ENCODE measurements around the gene SLC44A4. TPM values are rescaled to one million over a fixed set of nuclear protein-coding genes. Genes with fewer than 3 reads are reported as not detected.
A peak's percentile ranks its signal among the peaks of the same experiment; 100 is the strongest.

The SLC44A4 gene
- total and polyA plus RNA-seq, 9 of the 15 experiments (the other 6 are each of a cell fraction or from before 2014, with no cell fraction given): 7.9 to 18.6 (median 11.2) TPM

DNA sequence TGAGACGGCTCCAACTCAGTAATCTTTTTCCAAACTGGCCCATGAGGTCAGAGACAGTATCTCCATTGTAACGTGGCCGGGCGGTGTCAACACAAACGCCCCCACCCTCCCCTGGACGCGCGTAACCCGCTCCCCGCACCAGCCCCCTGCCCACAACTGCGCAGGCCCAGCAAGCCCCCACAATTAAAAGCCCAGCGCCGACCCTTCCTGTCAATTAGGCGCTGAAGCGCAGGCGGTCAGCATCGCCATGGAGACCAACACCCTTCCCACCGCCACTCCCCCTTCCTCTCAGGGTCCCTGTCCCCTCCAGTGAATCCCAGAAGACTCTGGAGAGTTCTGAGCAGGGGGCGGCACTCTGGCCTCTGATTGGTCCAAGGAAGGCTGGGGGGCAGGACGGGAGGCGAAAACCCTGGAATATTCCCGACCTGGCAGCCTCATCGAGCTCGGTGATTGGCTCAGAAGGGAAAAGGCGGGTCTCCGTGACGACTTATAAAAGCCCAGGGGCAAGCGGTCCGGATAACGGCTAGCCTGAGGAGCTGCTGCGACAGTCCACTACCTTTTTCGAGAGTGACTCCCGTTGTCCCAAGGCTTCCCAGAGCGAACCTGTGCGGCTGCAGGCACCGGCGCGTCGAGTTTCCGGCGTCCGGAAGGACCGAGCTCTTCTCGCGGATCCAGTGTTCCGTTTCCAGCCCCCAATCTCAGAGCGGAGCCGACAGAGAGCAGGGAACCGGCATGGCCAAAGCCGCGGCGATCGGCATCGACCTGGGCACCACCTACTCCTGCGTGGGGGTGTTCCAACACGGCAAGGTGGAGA is 63.6 kb downstream of the SLC44A4 start, which contains the start of the genes HSPA1A and HSPA1L (continued):
- TF ChIP-seq, protein P1, sequence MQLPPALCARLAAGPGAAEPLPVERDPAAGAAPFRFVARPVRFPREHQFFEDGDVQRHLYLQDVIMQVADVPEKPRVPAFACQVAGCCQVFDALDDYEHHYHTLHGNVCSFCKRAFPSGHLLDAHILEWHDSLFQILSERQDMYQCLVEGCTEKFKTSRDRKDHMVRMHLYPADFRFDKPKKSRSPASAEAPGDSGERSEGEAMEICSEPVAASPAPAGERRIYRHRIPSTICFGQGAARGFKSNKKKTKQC (CRISPR knock-in tag; IDR thresholded peaks at IDR 0.05): peak; percentile 91
- TF ChIP-seq TEAD1 (CRISPR knock-in tag; IDR thresholded peaks at IDR 0.05) (peak; percentile 59 to 91; a peak in 3 of 4 replicates), ESRRB (CRISPR knock-in tag; IDR thresholded peaks at IDR 0.05; ENCODE audit: borderline replicate concordance) (no peak), TSC22D4 (tag; IDR thresholded peaks at IDR 0.05) (no peak), ATF1 (CRISPR knock-in tag; IDR thresholded peaks at IDR 0.05) (no peak), ATF1 (tag; IDR thresholded peaks at IDR 0.05) (peak; percentile 74), PTTG1 (tag; IDR thresholded peaks at IDR 0.05; ENCODE audit: low read depth) (no peak), BCOR (IDR thresholded peaks at IDR 0.05) (peak; percentile 85), ZBTB17 (CRISPR knock-in tag; IDR thresholded peaks at IDR 0.05) (peak; percentile 87), NFRKB (IDR thresholded peaks at IDR 0.05; ENCODE audit: low read depth) (no peak), TBL1XR1 (IDR thresholded peaks at IDR 0.05; ENCODE audit: low read length in 2 of 2) (peak; percentile 49 to 91; a peak in 3 of 4 replicates), MYC (IDR thresholded peaks at IDR 0.05; ENCODE audit: low read depth, low read length) (peak; percentile 58), MYC (CRISPR knock-in tag; IDR thresholded peaks at IDR 0.05; ENCODE audit: borderline replicate concordance, low read depth) (peak; percentile 86; the same call in 1 of the 2 replicates), XRCC3 (IDR thresholded peaks at IDR 0.05) (no peak), ZNF583 (CRISPR knock-in tag; IDR thresholded peaks at IDR 0.05) (peak; percentile 81; the same call in 1 of the 2 replicates), CHD1 (IDR thresholded peaks at IDR 0.05; ENCODE audit: low read length) (peak; percentile 17), HCFC1 (IDR thresholded peaks at IDR 0.05; ENCODE audit: low read depth, low read length) (peak; percentile 54; the same call in 1 of the 2 replicates)
- TF ChIP-seq, protein P2, sequence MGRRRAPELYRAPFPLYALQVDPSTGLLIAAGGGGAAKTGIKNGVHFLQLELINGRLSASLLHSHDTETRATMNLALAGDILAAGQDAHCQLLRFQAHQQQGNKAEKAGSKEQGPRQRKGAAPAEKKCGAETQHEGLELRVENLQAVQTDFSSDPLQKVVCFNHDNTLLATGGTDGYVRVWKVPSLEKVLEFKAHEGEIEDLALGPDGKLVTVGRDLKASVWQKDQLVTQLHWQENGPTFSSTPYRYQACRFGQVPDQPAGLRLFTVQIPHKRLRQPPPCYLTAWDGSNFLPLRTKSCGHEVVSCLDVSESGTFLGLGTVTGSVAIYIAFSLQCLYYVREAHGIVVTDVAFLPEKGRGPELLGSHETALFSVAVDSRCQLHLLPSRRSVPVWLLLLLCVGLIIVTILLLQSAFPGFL (CRISPR knock-in tag; IDR thresholded peaks at IDR 0.05): peak; percentile 81; the same call in 1 of the 2 replicates
- TF ChIP-seq, protein P3, sequence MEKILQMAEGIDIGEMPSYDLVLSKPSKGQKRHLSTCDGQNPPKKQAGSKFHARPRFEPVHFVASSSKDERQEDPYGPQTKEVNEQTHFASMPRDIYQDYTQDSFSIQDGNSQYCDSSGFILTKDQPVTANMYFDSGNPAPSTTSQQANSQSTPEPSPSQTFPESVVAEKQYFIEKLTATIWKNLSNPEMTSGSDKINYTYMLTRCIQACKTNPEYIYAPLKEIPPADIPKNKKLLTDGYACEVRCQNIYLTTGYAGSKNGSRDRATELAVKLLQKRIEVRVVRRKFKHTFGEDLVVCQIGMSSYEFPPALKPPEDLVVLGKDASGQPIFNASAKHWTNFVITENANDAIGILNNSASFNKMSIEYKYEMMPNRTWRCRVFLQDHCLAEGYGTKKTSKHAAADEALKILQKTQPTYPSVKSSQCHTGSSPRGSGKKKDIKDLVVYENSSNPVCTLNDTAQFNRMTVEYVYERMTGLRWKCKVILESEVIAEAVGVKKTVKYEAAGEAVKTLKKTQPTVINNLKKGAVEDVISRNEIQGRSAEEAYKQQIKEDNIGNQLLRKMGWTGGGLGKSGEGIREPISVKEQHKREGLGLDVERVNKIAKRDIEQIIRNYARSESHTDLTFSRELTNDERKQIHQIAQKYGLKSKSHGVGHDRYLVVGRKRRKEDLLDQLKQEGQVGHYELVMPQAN (IDR thresholded peaks at IDR 0.05; ENCODE audit: borderline replicate concordance): peak; percentile 36
- TF ChIP-seq, protein P4, sequence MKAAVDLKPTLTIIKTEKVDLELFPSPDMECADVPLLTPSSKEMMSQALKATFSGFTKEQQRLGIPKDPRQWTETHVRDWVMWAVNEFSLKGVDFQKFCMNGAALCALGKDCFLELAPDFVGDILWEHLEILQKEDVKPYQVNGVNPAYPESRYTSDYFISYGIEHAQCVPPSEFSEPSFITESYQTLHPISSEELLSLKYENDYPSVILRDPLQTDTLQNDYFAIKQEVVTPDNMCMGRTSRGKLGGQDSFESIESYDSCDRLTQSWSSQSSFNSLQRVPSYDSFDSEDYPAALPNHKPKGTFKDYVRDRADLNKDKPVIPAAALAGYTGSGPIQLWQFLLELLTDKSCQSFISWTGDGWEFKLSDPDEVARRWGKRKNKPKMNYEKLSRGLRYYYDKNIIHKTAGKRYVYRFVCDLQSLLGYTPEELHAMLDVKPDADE (conservative IDR thresholded peaks at IDR 0.05; ENCODE audit: control insufficient read depth, low read depth, low read length): peak; percentile 52
- TF ChIP-seq, protein P5, sequence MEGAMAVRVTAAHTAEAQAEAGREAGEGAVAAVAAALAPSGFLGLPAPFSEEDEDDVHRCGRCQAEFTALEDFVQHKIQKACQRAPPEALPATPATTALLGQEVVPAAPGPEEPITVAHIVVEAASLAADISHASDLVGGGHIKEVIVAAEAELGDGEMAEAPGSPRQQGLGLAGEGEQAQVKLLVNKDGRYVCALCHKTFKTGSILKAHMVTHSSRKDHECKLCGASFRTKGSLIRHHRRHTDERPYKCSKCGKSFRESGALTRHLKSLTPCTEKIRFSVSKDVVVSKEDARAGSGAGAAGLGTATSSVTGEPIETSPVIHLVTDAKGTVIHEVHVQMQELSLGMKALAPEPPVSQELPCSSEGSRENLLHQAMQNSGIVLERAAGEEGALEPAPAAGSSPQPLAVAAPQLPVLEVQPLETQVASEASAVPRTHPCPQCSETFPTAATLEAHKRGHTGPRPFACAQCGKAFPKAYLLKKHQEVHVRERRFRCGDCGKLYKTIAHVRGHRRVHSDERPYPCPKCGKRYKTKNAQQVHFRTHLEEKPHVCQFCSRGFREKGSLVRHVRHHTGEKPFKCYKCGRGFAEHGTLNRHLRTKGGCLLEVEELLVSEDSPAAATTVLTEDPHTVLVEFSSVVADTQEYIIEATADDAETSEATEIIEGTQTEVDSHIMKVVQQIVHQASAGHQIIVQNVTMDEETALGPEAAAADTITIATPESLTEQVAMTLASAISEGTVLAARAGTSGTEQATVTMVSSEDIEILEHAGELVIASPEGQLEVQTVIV (CRISPR knock-in tag; IDR thresholded peaks at IDR 0.05; ENCODE audit: borderline replicate concordance): no peak
